ENCODE measurements around the gene SLC22A23.

The SLC22A23 gene

DNA sequence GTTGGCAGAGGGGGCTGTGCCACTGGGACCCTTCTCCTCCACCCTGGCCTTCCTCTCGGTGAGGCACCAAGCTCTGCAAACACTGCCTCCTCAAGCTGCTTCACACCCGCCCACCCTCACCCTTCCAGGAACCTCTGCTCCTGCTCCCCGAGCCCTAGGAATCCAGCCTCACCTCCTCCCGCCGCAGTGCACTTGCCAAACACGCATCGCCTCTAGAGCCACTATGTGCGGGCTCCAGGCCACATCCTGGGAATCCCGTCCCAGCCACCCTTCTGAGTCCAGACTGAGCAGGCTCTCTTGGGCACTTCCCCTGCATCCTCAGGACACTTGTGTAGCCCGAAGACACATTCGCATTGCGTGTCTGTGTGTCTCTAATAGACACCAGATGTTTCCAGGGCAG is 179.6 kb downstream of the SLC22A23 start:
- H3K27ac ChIP-seq = no peak overlapping the region
- TF ChIP-seq, protein P1, sequence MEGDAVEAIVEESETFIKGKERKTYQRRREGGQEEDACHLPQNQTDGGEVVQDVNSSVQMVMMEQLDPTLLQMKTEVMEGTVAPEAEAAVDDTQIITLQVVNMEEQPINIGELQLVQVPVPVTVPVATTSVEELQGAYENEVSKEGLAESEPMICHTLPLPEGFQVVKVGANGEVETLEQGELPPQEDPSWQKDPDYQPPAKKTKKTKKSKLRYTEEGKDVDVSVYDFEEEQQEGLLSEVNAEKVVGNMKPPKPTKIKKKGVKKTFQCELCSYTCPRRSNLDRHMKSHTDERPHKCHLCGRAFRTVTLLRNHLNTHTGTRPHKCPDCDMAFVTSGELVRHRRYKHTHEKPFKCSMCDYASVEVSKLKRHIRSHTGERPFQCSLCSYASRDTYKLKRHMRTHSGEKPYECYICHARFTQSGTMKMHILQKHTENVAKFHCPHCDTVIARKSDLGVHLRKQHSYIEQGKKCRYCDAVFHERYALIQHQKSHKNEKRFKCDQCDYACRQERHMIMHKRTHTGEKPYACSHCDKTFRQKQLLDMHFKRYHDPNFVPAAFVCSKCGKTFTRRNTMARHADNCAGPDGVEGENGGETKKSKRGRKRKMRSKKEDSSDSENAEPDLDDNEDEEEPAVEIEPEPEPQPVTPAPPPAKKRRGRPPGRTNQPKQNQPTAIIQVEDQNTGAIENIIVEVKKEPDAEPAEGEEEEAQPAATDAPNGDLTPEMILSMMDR (conservative IDR thresholded peaks at IDR 0.05) = no peak
- TF ChIP-seq ZFX (IDR thresholded peaks at IDR 0.05) = no peak

- TF ChIP-seq, protein P1 (conservative IDR thresholded peaks at IDR 0.05) = no peak
- no peak for TF ChIP-seq ZFX (IDR thresholded peaks at IDR 0.05)
- H3K27ac ChIP-seq = no peak overlapping the region
Observed at GRCh38 chr6:3276174-3277167, 180.4 kb downstream of the SLC22A23 start.

DNA sequence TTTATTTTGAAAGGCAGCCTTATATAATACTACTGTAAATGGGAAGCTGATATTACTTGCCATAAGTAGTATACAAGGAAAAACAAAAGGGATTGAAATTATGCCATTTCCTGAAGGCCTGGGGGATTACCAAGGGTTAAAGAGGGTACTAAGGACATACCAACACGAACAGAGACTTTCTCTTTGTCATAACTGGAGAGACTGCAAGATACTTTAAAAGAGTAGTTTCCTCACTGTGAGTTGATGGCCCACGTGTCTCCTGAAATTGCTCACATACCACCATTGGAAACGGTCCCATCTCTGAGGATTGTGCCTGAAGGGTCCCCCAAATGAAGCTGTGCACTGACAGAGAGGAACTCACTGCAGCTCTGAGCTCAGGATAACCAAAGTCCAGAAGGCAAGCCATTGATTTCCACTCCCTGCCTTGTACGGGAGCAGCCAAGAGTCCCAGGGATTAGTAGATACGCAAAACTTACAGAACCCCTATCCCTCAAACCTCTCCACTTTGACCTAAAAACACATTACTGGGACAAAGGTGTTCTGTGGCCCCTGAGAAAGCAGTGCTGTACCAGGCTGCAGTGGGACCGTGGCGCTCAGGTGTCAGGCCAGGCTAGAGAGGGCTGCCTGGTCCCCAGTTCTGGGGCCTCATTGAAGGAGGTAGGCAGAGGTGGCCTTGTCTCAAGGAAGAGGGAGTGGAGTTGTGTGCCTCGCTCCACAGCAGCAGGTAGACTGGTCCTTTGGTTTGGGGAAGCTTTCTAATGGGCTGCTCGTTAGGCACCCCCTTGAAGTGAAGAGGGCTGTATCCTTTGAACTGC is 182.9 kb downstream of the SLC22A23 start:
- H3K27ac ChIP-seq = no peak overlapping the region
- TF ChIP-seq, protein P1 (conservative IDR thresholded peaks at IDR 0.05) = no peak
- TF ChIP-seq ZFX (IDR thresholded peaks at IDR 0.05) = no peak

DNA sequence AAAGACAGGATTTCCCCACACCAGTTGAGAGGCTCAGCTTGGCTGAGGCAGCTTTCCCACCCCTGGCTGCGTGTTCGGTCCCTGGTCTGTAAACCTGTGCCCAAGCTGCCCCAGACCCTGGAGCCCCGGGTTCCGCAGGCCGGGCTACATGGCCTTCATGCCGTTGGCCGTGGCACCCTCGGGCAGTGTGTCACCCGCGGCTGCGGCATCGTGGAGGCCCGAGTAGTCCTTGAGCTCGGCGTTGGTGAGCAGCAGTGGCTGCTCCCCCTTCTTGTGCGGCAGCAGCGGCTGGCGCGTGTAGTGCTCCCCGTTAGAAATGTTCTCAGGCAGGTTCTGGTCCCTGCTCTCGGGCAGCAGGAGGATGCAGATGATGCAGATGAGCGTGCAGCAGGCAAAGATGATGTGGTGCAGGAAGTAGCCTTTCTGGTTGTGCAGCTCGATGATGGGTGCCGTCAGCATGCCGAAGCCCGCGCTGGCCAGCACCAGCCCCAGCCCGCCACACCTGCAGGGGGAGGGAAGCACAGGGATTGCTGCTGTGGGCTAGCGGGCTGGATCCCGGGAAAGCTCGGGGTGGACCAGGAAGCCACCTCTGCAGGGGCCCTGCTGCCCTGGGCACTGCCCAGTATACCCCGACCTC is 183.8 kb downstream of the SLC22A23 start:
- no peak overlapping the region for H3K27ac ChIP-seq
- TF ChIP-seq, protein P1 (conservative IDR thresholded peaks at IDR 0.05) = no peak
- TF ChIP-seq ZFX (IDR thresholded peaks at IDR 0.05) = no peak

- no peak for TF ChIP-seq ZFX (IDR thresholded peaks at IDR 0.05)
- TF ChIP-seq, protein P1 (conservative IDR thresholded peaks at IDR 0.05) = no peak
- H3K27ac ChIP-seq = no peak overlapping the region
Observed at GRCh38 chr6:3271756-3272155, 185.1 kb downstream of the SLC22A23 start.

GRCh38 chr6:3270258-3270657 is 186.6 kb downstream of the SLC22A23 start:
- no peak for TF ChIP-seq ZFX (IDR thresholded peaks at IDR 0.05)

GRCh38 chr6:3269281-3269975 is 187.4 kb downstream of the SLC22A23 start:
- H3K27ac ChIP-seq = no peak overlapping the region
- TF ChIP-seq, protein P1 (conservative IDR thresholded peaks at IDR 0.05) = no peak
- no peak for TF ChIP-seq ZFX (IDR thresholded peaks at IDR 0.05)

More at GRCh38 chr6:3270258-3270657, 186.6 kb downstream of the SLC22A23 start:
- no peak overlapping the region for H3K27ac ChIP-seq

Data from C4-2B (cell line).